ENCODE data around the gene MYOZ3.

The MYOZ3 gene

DNA sequence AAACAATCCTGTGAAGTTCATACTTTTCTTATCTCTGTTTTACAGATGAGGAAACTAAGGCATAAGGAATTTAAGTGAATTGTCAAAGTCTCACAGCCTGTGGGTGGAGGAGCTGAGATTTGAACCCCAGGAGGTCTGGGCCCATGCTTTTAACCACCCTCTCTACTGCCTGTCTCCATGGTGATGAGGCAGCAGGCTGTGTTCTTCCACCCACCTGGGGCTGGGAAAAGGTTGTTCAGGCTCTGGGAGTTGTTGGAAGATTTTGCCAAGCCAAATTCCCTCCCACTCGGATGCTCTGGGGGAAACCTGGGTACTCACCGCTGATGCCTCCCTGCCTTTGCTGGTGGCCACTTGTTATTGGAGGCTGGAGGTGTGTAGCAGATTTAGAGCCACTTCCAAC lies 38.9 kb upstream of the MYOZ3 start:
- H3K4me3 ChIP-seq (ENCODE audit: low read length) = no peak overlapping the region
- TF ChIP-seq, protein P1, sequence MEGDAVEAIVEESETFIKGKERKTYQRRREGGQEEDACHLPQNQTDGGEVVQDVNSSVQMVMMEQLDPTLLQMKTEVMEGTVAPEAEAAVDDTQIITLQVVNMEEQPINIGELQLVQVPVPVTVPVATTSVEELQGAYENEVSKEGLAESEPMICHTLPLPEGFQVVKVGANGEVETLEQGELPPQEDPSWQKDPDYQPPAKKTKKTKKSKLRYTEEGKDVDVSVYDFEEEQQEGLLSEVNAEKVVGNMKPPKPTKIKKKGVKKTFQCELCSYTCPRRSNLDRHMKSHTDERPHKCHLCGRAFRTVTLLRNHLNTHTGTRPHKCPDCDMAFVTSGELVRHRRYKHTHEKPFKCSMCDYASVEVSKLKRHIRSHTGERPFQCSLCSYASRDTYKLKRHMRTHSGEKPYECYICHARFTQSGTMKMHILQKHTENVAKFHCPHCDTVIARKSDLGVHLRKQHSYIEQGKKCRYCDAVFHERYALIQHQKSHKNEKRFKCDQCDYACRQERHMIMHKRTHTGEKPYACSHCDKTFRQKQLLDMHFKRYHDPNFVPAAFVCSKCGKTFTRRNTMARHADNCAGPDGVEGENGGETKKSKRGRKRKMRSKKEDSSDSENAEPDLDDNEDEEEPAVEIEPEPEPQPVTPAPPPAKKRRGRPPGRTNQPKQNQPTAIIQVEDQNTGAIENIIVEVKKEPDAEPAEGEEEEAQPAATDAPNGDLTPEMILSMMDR (IDR thresholded peaks at IDR 0.05; ENCODE audit: low read depth, low read length) = no peak
- TF ChIP-seq EZH2phosphoT487 (IDR thresholded peaks at IDR 0.05; ENCODE audit: low read depth) = no peak
- H3K9me3 ChIP-seq (ENCODE audit: insufficient read depth, low read length) = no peaks in the 10 kb centered on the region
- peaks cover 37% of the 10 kb centered on the region for H3K4me1 ChIP-seq (ENCODE audit: low read length)
- peaks cover 6% of the 10 kb centered on the region for H3K36me3 ChIP-seq (replicated peaks; ENCODE audit: low read depth, low read length)
- no peak overlapping the region for H3K9ac ChIP-seq (ENCODE audit: low read length)
- no peaks in the 10 kb centered on the region for H4K20me1 ChIP-seq (ENCODE audit: insufficient read depth, low read length)
- no peaks in the 10 kb centered on the region for H3K27me3 ChIP-seq (ENCODE audit: low read depth, low read length)
- no peak overlapping the region for H3K27ac ChIP-seq (ENCODE audit: low read length)
- H3K79me2 ChIP-seq (ENCODE audit: low read length) = peaks cover 20% of the 10 kb centered on the region
- H3K4me2 ChIP-seq (ENCODE audit: low read length) = no peak overlapping the region
- H2AFZ ChIP-seq (ENCODE audit: low read depth, low read length) = no peak overlapping the region

DNA sequence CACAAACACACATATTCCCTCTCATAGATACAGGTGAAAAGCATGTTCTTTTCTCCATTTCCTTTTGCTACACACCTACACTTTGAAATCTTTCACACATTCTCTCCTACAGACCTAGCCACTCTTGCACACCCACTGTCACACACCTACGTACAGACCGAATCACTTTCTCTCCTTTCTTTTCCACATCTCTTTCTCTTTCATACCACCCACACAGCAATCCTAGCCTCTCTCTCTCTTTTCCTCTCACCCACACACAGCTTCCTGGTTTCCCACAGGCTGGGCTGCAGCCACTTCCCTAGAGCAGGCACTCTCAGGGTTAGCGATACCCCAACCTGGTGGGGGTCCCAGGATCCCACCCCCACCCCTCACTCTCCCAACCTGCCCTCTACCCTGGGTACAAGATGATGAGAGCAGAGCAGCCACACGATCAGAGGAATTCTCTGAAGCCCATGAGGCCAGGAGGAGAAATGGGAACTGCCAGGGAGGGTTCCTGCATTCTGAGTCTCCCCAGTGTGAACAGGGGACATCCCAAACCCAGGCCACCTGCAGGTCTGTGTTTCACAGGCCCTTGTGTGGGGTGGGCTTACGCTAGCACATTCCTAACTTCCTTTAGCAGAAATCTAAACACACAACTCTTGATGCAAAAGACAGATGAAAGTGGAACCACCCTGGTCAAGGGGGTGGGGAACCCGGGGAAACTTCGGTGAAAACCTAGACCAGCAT lies 37.7 kb upstream of the MYOZ3 start:
- H3K79me2 ChIP-seq (ENCODE audit: low read length) = peaks cover 29% of the 10 kb centered on the region
- TF ChIP-seq, protein P1 (IDR thresholded peaks at IDR 0.05; ENCODE audit: low read depth, low read length) = no peak
- no peak for TF ChIP-seq EZH2phosphoT487 (IDR thresholded peaks at IDR 0.05; ENCODE audit: low read depth)
- H2AFZ ChIP-seq (ENCODE audit: low read depth, low read length) = no peak overlapping the region
- peak overlapping the region; percentile 58; the same call in 1 of the 2 replicates for H3K27ac ChIP-seq (ENCODE audit: low read length)
- peak overlapping the region; percentile 77 for H3K4me3 ChIP-seq (ENCODE audit: low read length)
- peaks cover 6% of the 10 kb centered on the region for H3K36me3 ChIP-seq (replicated peaks; ENCODE audit: low read depth, low read length)
- H3K4me1 ChIP-seq (ENCODE audit: low read length) = peaks cover 42% of the 10 kb centered on the region
- H3K27me3 ChIP-seq (ENCODE audit: low read depth, low read length) = no peaks in the 10 kb centered on the region
- peak overlapping the region; percentile 60; the same call in 1 of the 2 replicates for H3K9ac ChIP-seq (ENCODE audit: low read length)
- H3K4me2 ChIP-seq (ENCODE audit: low read length) = peak overlapping the region; percentile 97
- no peaks in the 10 kb centered on the region for H4K20me1 ChIP-seq (ENCODE audit: insufficient read depth, low read length)
- no peaks in the 10 kb centered on the region for H3K9me3 ChIP-seq (ENCODE audit: insufficient read depth, low read length)

DNA sequence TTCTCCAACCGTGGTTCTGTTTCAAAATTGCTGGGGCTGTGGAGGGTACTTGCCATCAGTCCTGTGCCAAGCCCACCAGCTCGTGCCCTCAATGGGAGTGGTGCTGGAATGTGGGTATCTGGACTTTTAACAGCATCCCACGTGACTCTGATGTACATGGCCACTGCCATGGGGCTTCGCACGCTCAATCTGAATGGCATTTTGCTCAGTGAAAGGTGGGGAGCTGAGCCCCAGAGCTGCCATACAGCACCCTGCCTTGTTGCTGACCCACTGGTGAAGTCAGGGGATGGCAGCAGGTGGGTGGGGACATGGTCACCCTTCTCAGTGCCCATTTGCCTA lies 37.2 kb upstream of the MYOZ3 start:
- Histone ChIP-seq H3K27me3 (ENCODE audit: low read depth, low read length) (no peaks in the 10 kb centered on the region), H3K9ac (ENCODE audit: low read length) (peak overlapping the region; percentile 60; the same call in 1 of the 2 replicates), H4K20me1 (ENCODE audit: insufficient read depth, low read length) (no peaks in the 10 kb centered on the region), H3K4me2 (ENCODE audit: low read length) (peak overlapping the region; percentile 97), H3K27ac (ENCODE audit: low read length) (peak overlapping the region; percentile 58), H3K9me3 (ENCODE audit: insufficient read depth, low read length) (no peaks in the 10 kb centered on the region), H3K4me1 (ENCODE audit: low read length) (peaks cover 42% of the 10 kb centered on the region), H3K79me2 (ENCODE audit: low read length) (peaks cover 29% of the 10 kb centered on the region), H3K36me3 (replicated peaks; ENCODE audit: low read depth, low read length) (peaks cover 6% of the 10 kb centered on the region), H2AFZ (ENCODE audit: low read depth, low read length) (peak overlapping the region; percentile 36; the same call in 1 of the 2 replicates), H3K4me3 (ENCODE audit: low read length) (peak overlapping the region; percentile 77)
- no peak for TF ChIP-seq EZH2phosphoT487 (IDR thresholded peaks at IDR 0.05; ENCODE audit: low read depth)
- TF ChIP-seq, protein P1 (IDR thresholded peaks at IDR 0.05; ENCODE audit: low read depth, low read length) = no peak

DNA sequence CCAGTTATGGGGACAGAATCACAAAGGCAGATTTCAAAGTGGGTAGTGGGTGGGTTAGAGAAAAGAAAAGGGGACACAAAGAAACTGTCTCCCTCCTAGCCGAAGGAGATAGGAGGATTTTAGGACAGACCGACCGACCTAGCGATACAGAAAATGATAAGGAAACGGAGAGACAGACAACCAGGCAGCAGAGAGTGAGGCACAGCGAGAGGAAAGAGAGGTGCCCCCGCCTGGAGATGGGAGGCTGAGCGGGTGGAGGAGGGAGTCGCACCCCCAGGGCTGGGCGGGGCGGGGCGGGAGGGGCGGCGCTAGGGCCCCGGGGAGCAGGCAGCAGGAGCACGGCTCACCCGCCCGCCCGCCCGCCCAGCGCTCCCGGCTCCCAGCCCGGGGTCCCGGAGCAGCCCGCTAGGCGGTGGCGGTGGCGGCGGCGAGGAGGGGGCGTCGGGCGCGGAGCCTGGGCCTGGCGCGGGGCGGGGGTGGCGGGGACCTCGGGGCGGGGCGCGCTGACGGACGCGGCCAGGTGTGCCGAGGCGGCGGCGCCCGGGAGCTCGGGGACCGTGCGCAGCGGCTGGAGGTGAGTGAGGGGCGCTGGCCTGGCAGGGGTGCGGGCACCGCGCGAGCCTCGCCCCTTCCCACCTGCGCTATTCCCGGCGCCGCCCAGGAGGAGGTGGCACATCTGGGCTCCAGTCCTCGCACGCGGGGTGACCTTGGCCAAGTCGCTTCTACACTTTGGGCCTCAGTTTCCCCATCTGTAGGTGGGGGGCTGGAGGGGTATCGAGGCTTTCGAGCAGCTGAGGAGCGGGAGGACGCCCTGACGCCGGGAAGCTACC lies 36.5 kb upstream of the MYOZ3 start:
- Histone ChIP-seq H3K27ac (ENCODE audit: low read length) (peak overlapping the region; percentile 60), H3K4me2 (ENCODE audit: low read length) (peak overlapping the region; percentile 97), H2AFZ (ENCODE audit: low read depth, low read length) (peak overlapping the region; percentile 36; the same call in 1 of the 2 replicates), H3K9me3 (ENCODE audit: insufficient read depth, low read length) (no peaks in the 10 kb centered on the region), H3K27me3 (ENCODE audit: low read depth, low read length) (no peaks in the 10 kb centered on the region), H3K36me3 (replicated peaks; ENCODE audit: low read depth, low read length) (peaks cover 6% of the 10 kb centered on the region), H3K4me1 (ENCODE audit: low read length) (peaks cover 42% of the 10 kb centered on the region), H3K79me2 (ENCODE audit: low read length) (peaks cover 29% of the 10 kb centered on the region), H3K4me3 (ENCODE audit: low read length) (peak overlapping the region; percentile 93), H4K20me1 (ENCODE audit: insufficient read depth, low read length) (no peaks in the 10 kb centered on the region), H3K9ac (ENCODE audit: low read length) (peak overlapping the region; percentile 81)
- no peak for TF ChIP-seq EZH2phosphoT487 (IDR thresholded peaks at IDR 0.05; ENCODE audit: low read depth)
- TF ChIP-seq, protein P1 (IDR thresholded peaks at IDR 0.05; ENCODE audit: low read depth, low read length) = no peak

All from OCI-LY3 (cell line).